ENCODE measurements around the gene ASB2.

The ASB2 gene, protein sequence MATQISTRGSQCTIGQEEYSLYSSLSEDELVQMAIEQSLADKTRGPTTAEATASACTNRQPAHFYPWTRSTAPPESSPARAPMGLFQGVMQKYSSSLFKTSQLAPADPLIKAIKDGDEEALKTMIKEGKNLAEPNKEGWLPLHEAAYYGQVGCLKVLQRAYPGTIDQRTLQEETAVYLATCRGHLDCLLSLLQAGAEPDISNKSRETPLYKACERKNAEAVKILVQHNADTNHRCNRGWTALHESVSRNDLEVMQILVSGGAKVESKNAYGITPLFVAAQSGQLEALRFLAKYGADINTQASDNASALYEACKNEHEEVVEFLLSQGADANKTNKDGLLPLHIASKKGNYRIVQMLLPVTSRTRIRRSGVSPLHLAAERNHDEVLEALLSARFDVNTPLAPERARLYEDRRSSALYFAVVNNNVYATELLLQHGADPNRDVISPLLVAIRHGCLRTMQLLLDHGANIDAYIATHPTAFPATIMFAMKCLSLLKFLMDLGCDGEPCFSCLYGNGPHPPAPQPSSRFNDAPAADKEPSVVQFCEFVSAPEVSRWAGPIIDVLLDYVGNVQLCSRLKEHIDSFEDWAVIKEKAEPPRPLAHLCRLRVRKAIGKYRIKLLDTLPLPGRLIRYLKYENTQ

DNA sequence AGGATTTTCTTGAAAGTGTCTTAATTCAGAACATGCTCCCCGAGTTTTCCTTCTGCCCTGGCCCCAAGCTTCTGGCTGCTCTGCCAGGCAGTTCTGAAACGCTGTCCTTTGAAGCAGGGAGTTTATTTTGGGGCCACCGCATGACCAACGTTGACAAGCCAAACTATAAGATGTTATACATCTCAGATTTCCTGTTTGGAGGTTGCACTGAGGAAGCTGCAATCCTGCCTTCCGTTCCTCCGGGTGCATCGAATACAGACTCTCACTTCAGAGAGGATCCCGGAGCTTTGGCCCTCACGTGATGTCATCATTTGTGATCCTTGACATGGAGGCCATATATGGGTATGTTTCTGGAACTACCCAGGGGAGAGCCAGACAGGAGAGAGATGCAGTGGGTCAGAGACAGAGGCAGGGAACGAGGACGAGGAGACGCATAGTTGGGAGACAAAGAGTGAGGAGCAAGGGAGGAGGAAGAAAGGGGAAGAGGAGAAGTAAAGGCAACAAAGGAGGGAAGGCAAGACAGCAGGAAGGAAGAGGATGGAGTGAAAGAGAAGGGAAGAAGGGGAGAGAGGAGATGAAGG is at the start of gene ASB2:
ASB2 (minus strand) TSS at position 94 of the 581 bp plus-strand sequence. CDS start 12,031 bp downstream, outside the sequence.
- no peak for DNase-seq (ENCODE audit: low read depth)

DNA sequence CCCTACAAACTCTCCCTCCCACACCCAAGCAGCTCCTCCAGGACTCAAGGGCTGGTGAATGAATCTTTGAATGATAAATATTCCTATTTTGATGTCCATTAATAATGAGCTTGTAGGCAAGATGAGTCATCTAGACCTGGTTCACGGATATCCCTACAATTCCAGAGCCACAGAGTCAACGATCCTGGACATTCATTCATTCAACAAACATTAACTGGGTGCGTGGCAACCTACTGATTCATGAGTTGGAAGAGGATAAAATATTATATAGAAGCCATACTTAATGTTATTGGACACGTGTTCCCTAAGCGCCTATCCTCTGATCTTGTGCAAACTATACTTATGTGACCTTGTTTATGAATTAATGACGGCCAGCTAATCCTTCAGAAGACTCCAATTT is 49.4 kb upstream of the ASB2 start:
- no peak for DNase-seq (ENCODE audit: low read depth)

DNA sequence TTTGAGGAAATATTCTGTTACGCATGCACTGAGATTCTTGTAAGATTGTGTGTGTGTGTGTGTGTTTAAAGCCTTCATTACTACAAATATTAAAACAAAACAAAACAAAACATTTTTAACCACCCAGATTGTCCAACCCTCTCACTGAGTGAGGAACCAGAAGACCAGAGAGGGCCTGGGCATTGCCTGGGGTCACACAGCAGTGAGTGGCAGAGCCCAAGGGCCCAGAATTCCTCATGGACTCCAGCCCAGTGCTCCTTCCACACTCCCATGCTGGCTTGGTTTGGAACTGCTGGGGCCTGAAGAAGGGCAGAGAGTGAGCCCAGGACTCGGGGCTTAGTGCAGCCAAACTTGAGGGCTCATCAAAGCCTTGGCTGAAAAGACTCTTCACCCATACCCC is 48.2 kb upstream of the ASB2 start:
- no peak for DNase-seq (ENCODE audit: low read depth)

DNA sequence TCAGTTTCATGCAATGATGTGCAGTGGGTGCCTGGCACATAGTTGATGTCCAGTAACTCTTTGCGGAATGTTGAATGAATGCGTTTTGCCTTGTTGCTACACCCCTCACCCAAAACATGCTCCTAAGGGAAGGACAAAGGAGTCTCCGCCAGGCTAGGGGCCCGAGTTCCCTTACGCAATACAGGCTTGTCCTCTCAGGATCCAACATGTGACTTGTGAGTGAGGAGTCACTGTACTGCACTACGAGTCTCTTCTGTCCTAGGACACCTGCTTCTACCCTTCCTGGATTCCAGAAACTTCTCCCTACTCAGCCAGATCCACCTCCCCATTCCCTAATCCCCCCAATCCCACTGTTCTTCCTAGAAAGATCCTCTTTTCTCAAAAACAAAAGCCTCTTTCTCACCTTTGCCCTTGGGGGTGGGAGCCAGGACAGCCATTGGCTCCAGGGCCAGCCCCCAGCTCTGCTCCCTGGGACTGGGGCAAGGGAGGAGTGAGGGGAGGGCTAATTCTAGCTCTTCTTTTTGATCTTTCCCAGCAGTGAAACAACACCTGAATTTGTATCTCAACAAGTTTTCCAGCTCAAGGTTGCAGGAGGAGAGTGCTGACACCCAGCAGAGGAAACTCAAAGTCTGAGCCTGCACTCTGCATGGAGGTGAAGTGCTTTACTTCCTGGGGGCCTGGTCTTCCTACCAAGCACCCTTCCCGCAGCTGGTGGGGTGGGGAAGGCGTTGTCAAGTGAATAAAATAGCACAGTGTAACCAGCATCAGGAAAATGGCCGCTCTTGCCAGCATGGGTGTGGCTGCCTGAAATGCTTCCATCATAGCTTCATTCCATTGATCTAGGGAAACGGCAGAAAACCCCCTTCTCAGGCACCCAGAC is 46.4 kb upstream of the ASB2 start:
- no peak for DNase-seq (ENCODE audit: low read depth)

DNA sequence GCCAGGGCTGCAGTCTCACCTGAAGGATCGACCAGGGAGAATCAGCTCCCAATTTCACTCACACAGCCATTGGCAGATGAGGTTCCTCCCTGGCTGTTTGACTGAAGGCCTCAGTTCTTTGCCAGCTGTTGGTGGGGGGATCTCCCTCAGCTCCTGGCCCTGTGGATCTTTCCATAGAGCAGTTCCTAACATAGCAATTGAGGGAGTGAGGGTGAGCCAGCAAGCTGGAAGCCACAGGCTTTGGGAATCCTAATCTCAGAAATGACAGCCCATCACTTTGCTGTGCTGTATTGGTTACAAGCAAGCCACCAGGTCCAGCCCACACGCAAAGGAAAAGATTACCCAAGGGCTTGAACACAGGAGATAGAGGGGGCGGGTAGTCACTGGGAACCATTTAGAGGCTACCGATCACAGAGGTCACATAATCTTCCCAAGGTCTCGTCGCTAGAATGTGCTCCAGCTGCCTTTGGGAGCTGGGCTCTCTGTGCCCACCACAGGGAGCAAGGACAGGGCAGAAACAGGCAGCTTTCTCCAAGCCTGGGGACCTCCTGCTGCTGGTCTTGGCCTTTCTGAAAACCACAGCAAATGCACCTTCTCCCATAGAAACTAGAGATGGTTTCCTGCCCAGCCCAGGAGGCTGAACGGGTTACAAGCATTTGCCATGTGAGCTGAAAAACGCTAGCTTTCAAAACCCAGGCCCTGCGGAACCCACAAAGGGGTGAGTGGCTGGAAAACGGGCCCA is 45.2 kb upstream of the ASB2 start:
- no peak for DNase-seq (ENCODE audit: low read depth)

DNA sequence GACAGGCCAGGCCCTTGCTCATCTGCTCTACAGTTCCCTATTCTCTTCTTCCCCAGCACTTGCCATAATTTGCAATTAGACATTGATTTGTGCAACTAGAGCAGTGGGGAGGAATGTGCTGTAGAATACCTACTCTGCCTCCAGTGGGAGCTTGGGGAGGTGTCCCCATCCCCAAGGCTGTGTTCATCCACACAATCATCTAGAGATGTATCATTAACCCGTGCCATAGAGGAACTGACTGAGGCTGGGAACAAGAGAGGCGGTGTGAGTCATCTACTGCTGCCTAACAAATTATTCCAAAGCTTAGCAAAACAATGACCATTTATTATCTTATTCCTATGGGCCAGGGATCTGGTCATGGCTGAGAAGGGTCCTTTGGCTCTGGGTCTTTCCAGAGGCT is 44.6 kb upstream of the ASB2 start:
- DNase-seq (ENCODE audit: low read depth) = no peak

DNA sequence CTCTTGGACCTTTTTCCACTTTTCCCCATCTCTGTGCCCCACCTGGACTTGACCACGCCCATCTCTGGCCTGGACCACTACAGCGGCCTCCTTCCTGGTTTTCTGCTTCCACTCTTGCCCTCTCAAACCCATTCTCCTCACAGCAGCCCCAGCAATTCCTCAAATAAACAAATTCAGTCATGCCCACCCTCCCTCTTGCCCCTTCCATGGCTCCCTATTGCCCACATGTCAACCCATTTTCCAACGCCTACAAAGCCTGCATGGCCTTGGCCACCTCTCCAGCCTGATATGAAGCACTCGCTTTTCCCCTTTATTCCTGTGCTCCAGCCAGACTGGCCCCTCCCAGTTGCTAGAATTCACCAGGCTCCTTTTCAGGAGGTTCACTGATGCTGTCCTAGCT is 43.9 kb upstream of the ASB2 start:
- DNase-seq (ENCODE audit: low read depth) = no peak

DNA sequence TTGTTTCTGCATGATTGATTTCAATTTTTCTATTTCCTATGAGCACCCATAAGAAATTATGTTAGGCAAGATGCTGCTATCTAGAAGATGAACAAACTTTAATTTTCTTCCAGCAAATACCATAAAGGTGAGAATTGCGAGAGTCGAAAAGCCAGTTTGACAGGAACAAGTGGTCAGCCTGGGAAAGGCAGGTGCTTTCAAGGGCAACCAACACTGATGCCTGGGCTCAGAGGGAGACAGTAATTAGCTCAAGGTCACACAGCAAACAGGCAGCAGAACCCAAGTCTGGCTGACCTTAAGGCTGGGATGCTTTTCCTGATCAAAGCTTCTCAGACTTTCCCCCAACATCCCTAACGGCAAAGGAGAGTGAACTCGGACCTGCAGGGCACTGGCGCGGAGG is 43.0 kb upstream of the ASB2 start:
- no peak for DNase-seq (ENCODE audit: low read depth)

DNA sequence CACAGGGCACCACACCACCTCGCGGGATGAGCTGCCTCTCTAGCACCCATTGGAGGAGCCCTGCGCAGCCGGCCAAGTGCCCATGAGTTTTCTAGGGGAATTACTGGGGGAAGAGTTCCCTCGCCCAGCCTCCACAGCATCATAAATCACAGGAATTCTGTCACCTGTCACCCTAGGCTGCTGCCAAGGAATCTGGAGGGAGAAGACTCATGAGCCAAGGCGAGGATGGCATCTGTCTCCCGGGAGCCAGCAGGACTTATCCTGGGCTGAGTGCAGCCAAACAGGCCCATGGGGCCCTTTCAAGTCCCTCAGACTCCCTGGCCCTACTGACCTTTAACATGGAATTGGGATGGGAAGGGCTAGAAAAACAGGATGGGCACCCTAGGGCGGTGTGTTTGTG is 41.9 kb upstream of the ASB2 start:
- no peak for DNase-seq (ENCODE audit: low read depth)

DNA sequence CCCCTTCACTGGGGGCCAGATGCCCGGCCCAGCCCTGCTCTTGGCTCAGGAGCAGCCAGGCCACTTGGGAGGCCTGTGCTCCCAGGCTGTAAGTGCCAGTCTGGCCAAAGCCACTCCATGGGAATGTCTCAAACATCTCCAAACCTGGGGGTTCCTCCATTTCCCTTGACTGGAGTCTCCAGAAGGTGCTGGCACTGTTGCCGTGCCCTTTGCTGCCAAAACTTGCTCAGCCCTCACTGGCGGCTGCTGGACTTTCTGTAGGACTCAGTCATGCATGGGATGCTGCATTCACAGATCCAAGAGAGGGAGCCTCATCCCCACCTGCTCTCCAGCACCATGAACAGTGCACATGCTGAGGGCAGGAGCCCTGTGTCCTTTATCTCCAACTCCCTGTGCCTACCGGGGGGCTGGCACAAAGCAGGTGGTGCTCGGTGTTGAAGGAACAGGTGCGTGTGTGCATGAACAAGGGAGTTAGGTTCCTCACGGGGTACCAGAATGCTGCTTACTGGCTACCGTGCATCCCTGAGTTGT is 40.1 kb upstream of the ASB2 start:
- DNase-seq (ENCODE audit: low read depth) = no peak

DNA sequence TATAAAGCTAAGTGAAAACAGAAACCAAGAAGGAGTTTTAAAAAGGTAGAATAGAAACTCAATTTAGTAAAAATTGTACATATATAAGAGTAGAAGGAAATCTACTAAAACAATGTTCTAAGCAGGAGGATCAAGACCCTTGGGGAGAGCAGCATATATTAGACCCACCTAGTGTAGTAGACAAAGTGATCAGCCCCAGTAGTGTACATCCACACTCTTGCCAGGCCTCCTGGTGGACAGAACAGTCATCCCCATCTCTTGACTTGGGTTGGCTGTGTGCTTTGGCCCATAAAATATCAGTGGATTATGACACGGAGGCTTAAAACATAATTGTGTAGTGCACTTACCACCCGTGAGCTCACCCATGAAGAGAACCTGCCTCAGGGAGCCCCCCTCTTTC is 38.9 kb upstream of the ASB2 start:
- DNase-seq (ENCODE audit: low read depth) = no peak

DNA sequence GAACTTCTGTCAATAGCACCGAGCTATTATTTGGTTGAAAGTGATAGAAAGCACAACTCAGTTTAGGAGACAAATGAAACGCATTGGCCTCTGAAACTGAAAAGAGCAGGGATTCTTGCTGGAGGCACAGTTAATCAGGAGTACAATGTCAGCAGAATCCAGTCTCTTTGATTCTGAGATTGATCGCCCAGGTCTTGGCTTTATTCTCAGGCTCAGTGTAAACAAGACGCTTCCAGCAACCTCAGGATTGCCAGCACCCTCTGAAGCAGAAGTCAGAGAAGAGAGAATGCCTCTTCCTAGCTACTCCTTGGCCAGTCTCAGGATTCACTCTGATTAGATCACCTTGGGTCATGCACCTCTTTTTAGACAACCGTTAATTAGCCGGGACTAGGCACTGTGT is 38.0 kb upstream of the ASB2 start:
- no peak for DNase-seq (ENCODE audit: low read depth)

DNA sequence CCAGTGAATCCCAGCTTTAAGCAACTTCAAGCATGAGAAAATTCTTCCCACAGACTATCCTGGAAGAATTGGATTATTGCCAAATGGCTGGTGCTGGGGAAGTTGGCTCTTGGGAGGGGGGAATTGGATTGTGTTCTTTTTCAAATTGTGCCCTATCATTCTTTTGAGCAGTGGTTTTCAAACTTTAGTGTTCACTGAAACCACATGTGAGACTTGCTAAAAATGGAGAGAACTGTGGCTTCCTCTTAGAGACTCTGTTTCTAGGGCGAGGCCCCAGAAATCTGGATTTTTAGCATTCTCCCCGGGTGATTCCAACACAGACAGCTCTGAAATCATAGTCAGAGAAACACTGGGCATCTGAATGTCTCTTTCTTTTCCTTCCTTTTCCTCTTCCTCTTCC is 35.4 kb upstream of the ASB2 start:
- DNase-seq (ENCODE audit: low read depth) = no peak

DNA sequence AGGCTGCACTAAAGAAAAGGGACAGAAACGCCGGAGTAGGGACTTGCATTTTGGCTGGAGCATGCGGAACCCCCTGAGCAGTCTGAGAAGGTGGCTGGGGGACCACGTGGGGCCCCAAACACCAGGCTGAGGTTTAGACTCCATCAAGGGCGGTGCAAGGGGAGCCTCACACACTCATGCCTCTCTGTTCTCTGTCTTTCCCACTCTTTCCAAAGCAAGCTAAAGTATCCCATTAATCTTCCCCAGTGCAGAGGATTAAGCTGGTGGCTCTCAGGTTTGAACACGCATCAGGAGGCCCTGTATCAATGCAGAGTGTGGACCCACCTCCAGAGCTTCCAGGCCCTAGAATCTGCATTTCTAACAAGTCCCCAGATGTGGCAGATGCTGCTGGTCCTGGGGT is 34.3 kb upstream of the ASB2 start:
- no peak for DNase-seq (ENCODE audit: low read depth)

DNA sequence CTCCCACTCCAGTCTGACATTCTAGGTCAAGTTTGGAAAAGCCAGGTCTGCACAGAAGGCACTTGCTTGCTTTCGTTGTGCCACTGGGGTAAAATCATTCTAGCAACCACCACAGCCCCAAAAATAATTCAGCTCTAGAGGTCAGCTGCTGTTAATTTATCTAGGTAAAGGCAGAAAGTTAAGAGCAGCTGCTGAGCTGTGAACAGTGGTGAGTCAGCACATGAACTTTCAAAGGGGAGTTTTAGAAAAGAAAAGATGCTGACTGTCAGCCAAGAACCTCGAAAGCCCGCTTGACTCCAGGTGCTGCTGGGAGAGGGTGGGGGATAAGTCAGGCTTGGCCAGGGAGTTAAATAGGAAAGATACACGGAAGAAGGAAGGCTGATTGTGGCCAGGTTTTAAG is 33.4 kb upstream of the ASB2 start:
- DNase-seq (ENCODE audit: low read depth) = no peak

DNA sequence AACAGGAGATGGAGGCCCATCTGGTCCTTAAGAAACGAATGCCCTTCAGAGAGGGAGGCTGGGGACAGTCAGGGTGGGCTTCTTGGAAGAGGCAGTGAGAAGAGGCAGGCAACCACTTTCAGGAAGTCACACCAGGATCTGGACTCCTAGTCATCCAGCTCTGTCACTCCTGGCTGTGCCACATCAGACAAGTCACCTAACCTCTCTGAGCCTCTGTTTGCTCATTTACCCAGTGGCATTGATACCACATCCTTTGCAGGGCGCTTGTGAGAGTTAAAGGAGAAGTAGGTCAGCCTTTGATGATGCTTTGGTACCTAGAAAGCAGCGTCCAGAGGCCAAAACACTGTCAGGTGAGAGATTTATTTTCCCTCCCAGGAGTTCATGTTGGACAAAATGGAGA is 31.9 kb upstream of the ASB2 start:
- no peak for DNase-seq (ENCODE audit: low read depth)

DNA sequence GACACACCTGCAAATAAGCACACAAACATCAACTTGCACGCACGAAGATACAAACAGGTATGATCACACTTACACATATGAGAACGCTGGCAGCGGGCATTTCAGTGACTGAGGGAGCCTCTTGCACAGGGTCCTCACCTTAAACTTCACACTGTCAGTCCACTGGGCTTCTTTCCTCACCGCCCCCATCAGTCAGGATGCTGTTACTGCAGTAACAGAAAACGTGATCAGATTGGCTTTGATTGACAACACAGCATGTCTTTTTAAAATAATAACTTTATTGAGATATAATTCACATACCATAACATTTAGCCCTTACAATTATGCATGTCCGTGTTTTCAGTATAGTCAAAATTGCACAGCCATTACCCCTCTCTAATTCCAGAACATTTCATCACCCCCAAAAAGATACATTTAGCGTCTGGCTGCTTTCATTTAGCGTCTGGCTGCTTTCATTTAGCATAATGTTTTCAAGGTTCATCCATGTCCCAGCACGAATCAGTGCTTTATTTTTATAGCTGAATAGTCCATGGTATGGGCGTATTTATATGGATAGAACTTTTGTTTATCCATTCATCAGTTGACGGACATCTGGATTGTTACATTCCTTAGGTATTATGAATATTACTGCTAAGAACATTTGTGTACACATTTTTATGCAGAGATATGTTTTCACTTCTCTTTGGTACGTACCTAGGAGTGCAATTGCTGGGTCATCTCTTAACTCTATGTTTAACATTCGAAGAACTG is 29.1 kb upstream of the ASB2 start:
- DNase-seq (ENCODE audit: low read depth) = no peak

DNA sequence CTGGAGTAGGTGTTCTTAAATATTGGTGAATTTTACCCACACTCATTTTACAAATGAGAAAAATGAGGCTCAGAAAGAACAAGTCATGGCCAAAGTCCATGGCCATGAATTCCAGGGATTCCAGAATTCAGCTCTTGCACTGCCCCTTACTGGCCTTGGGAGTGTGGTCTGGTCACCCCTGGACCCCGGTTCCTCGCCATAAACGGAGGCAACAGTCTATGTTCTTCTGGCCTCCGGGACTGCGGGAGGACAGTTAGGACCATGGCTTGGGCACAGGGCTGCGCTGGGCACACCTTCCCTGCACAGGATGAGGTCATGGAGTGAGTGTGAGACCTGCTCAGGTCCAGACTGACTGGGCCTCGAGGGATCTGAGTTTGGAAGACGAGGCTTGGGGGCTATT is 27.6 kb upstream of the ASB2 start:
- DNase-seq (ENCODE audit: low read depth) = no peak

DNA sequence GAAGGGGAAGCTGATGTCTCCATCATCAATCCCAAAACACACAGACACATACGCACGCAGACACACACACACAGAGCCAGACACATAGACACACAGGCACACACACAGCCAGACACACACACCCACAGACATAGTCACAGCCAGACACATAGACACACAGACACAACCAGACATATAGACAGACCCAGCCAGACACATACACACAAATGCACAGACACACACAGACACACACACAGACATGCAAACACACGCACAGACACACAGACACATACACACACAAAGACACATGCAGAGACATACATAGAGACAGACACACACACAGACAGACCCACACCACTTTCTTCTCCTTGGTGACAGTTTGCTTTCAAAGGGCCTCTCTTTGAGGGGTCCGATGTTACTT is 27.0 kb upstream of the ASB2 start:
- no peak for DNase-seq (ENCODE audit: low read depth)

DNA sequence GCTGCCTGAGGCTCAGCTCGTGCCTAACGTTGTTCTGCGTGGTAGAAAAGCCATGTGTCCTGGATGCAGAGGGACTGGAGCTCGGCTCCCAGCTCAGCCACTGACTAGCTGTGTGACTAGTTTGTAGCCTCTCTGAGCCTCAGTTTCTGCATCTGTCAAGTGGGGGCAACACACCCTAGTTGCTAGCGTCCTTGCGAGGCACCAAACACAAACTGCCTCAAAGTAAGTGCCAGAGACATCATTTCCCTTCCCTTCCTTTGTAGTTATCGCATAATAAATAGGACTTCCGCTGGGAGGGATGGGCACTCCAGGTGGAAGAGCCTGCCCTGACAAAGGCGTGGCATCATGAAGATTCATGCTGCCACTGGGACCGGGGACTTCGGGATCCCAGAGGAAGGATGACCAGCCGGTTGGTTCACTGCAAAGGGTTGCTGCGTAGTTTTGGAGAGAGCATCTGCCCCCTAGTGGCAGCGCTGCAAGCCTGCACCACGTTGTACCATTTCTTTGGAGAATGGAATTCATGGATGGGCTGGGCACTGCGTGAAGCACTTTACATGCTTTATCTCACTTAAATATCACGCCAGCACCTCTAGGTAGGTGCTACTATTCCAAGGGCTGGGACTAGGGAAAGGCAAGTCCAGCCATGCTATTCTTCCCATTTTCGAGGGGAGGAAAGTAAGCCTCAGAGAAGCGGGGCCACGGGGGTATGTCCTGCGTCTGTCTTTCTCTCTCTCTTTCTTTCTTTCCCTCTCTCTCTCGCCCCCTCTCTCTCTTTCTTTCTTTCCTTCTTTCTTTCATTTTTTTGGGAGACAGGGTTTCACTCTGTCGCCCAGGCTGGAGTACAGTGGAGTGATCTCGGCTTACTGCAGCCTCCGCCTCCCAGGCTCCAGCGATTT is 25.4 kb upstream of the ASB2 start:
- DNase-seq (ENCODE audit: low read depth) = peak; percentile 43

Measured in activated T-cell treated with anti-CD3 and anti-CD28 coated beads for 1 hour (primary cell).